Measurements from ENCODE around the gene ITGB2. TPM values are rescaled to one million over a fixed set of nuclear protein-coding genes. Genes with fewer than 3 reads are reported as not detected.

ITGB2 gene
- total RNA-seq, 6 experiments from 2014 or later = 12.9 to 61.8 (median 36.6) TPM

- intact Hi-C loops (cut with DNase I) = no loop called here
- DNase-seq (no peak), ATAC-seq (peak in 1 of 4 donors; percentile 2)
- H3K9me3 ChIP-seq = no peaks in the 10 kb centered on the region
- peaks cover 0 to 24% (median 19%) of the 10 kb centered on the region in 4 donors for H3K36me3 ChIP-seq
- WGBS (ENCODE audit: insufficient coverage, low coverage, low lambda C conversion rate, missing lambda C conversion rate) = 70% methylated on average over 3 of the region's 24 CpGs
- H3K4me3 ChIP-seq = no peak overlapping the region
- H3K4me1 ChIP-seq = peaks cover 0 to 10% (median 1%) of the 10 kb centered on the region in 4 donors
- H3K27me3 ChIP-seq = no peaks in the 10 kb centered on the region
- H3K27ac ChIP-seq = no peak overlapping the region
- TF ChIP-seq POLR2A (IDR thresholded peaks at IDR 0.05) (no peak), CTCF (IDR thresholded peaks at IDR 0.05) (no peak)
Measured at GRCh38 chr21:44847261-44848056, 73.2 kb downstream of the ITGB2 start.

GRCh38 chr21:44846485-44847260, 74.0 kb downstream of the ITGB2 start:
- no peaks in the 10 kb centered on the region for H3K27me3 ChIP-seq
- intact Hi-C loops (cut with DNase I) = no loop called here
- no peak overlapping the region for H3K4me3 ChIP-seq
- TF ChIP-seq POLR2A (IDR thresholded peaks at IDR 0.05) = no peak
- no peak for TF ChIP-seq CTCF (IDR thresholded peaks at IDR 0.05)
- H3K4me1 ChIP-seq = peaks cover 0 to 9% (median 1%) of the 10 kb centered on the region in 4 donors
- 23% methylated on average over 9 of the region's 27 CpGs for WGBS (ENCODE audit: insufficient coverage, low coverage, low lambda C conversion rate, missing lambda C conversion rate)
- no peaks in the 10 kb centered on the region for H3K9me3 ChIP-seq
- peaks cover 0 to 24% (median 19%) of the 10 kb centered on the region in 4 donors for H3K36me3 ChIP-seq
- DNase-seq (peak in 2 of 3 donors; percentile 46 to 54), ATAC-seq (peak; percentile 36 to 67 (median 54))
- H3K27ac ChIP-seq = no peak overlapping the region

- no peak overlapping the region for H3K27ac ChIP-seq
- peaks cover 0 to 4% (median 1%) of the 10 kb centered on the region in 4 donors for H3K4me1 ChIP-seq
- TF ChIP-seq POLR2A (IDR thresholded peaks at IDR 0.05) (no peak), CTCF (IDR thresholded peaks at IDR 0.05) (no peak)
- H3K9me3 ChIP-seq = no peaks in the 10 kb centered on the region
- peak overlapping the region in 1 of 3 donors; percentile 36 for H3K4me3 ChIP-seq
- WGBS (ENCODE audit: insufficient coverage, low coverage, low lambda C conversion rate, missing lambda C conversion rate) = 33% methylated on average over 1 of the region's 1 CpG
- ATAC-seq (no peak), DNase-seq (no peak)
- intact Hi-C loops (cut with DNase I) = no loop called here
- peaks cover 0 to 21% (median 15%) of the 10 kb centered on the region in 4 donors for H3K36me3 ChIP-seq
- no peaks in the 10 kb centered on the region for H3K27me3 ChIP-seq
Measured at GRCh38 chr21:44846224-44846484, 74.5 kb downstream of the ITGB2 start.

GRCh38 chr21:44845418-44846223, 75.1 kb downstream of the ITGB2 start:
- peaks cover 0 to 3% (median 1%) of the 10 kb centered on the region in 4 donors for H3K4me1 ChIP-seq
- no peak for TF ChIP-seq POLR2A (IDR thresholded peaks at IDR 0.05)
- peak in 3 of 4 donors; percentile 27 to 46 (median 33) for TF ChIP-seq CTCF (IDR thresholded peaks at IDR 0.05)
- H3K4me3 ChIP-seq = peak overlapping the region in 1 of 3 donors; percentile 36
- no peaks in the 10 kb centered on the region for H3K9me3 ChIP-seq
- no peak overlapping the region for H3K27ac ChIP-seq
- ATAC-seq (peak; percentile 57 to 76 (median 66)), DNase-seq (peak in 2 of 3 donors; percentile 70 to 73)
- no peaks in the 10 kb centered on the region for H3K27me3 ChIP-seq
- 24% methylated on average over 8 of the region's 34 CpGs for WGBS (ENCODE audit: insufficient coverage, low coverage, low lambda C conversion rate, missing lambda C conversion rate)
- peaks cover 0 to 15% (median 11%) of the 10 kb centered on the region in 4 donors for H3K36me3 ChIP-seq
- intact Hi-C loops (cut with DNase I) = no loop called here
